SK-N-SH (cell line): ENCODE data around the gene KRT81. TPM values are rescaled to one million over a fixed set of nuclear protein-coding genes. Genes with fewer than 3 reads are reported as not detected.

ENCODE experiments used
- CTCF ChIA-PET: fragments of 300-600, 350-600 bp; formaldehyde crosslinking; extraction: SDS; loops from one replicate; lab custom pipeline; 2021; lab: Yijun Ruan, JAX
- POLR2A ChIA-PET: fragments of 350-600 bp; sonication (Branson Sonifier 250); formaldehyde crosslinking; extraction: SDS; loops from one replicate; lab custom pipeline; 2020; ENCODE audit warnings: antibody characterized with exemption, inconsistent platforms; lab: Yijun Ruan, JAX
- DNase-seq: peaks from one replicate; pipeline ENCODE4 v3.0.0; 2012
- H2AFZ ChIP-seq: fragments of 200-600 bp; sonication (generic); 2 replicates; pipeline ENCODE4 v1.8.1; 2016; ENCODE audit warnings: antibody characterized with exemption, mild to moderate bottlenecking, low read depth
- H3F3A ChIP-seq: fragments of 200-600 bp; sonication (generic); replicated peaks from 2 replicates; pipeline ENCODE3; 2016; ENCODE audit warnings: antibody characterized with exemption, mild to moderate bottlenecking; ENCODE audit not compliant: insufficient read depth
- H3K27ac ChIP-seq, 2 experiments: fragments of 200-500 bp in 1 of 2; fragments of 200-600 bp in 1 of 2; sonication (Bioruptor generic) in 1 of 2; sonication (generic), shearing (Covaris generic) in 1 of 2; 2 replicates each; pipeline versions ENCODE4 v1.5.1 to v1.6.1; 2014 to 2016; ENCODE audit warnings: low read depth in 2 of 2, inconsistent platforms in 1 of 2, low read length in 1 of 2, mild to moderate bottlenecking in 1 of 2, mixed read lengths in 1 of 2
- H3K27me3 ChIP-seq: fragments of 200-600 bp; sonication (generic), shearing (Covaris generic); 2 replicates; pipeline ENCODE4 v1.6.1; 2016; ENCODE audit warnings: mixed run types; ENCODE audit not compliant: insufficient read depth
- H3K36me3 ChIP-seq, 2 experiments: fragments of 200-500 bp in 1 of 2; fragments of 200-600 bp in 1 of 2; sonication (Bioruptor generic) in 1 of 2; sonication (generic) in 1 of 2; replicated peaks in 1 of 2; 2 replicates each; pipeline versions ENCODE3 to v1.5.1; 2014 to 2016; ENCODE audit warnings: low read length in 1 of 2, mild to moderate bottlenecking in 1 of 2; ENCODE audit not compliant: insufficient read depth in 2 of 2, control insufficient read depth in 1 of 2
- H3K4me1 ChIP-seq, 2 experiments: fragments of 200-500 bp in 1 of 2; fragments of 200-600 bp in 1 of 2; sonication (Bioruptor generic) in 1 of 2; sonication (generic), shearing (Covaris generic) in 1 of 2; 2 replicates each; pipeline versions ENCODE4 v1.5.1 to v1.6.1; 2014 to 2016; ENCODE audit warnings: low read depth in 1 of 2, low read length in 1 of 2, mixed run types in 1 of 2; ENCODE audit not compliant: insufficient read depth in 2 of 2, control insufficient read depth in 1 of 2
- H3K4me2 ChIP-seq: fragments of 200-600 bp; sonication (generic), shearing (Covaris generic); 2 replicates; pipeline ENCODE4 v1.6.1; 2017; ENCODE audit warnings: mixed run types
- H3K4me3 ChIP-seq, 2 experiments: fragments of 200-500 bp in 1 of 2; fragments of 200-600 bp in 1 of 2; sonication (Bioruptor generic) in 1 of 2; sonication (generic), shearing (Covaris generic) in 1 of 2; 2 replicates each; pipeline versions ENCODE4 v1.5.1 to v1.8.1; 2014 to 2016; ENCODE audit warnings: low read depth in 2 of 2, inconsistent platforms in 1 of 2, low read length in 1 of 2, mild to moderate bottlenecking in 1 of 2, mixed read lengths in 1 of 2, moderate library complexity in 1 of 2
- H3K79me2 ChIP-seq: fragments of 200-600 bp; sonication (generic); 2 replicates; pipeline ENCODE4 v1.8.1; 2017; ENCODE audit warnings: mild to moderate bottlenecking; ENCODE audit not compliant: insufficient read depth
- H3K9ac ChIP-seq: fragments of 200-600 bp; sonication (generic); 2 replicates; pipeline ENCODE4 v1.6.1; 2017; ENCODE audit warnings: mixed run types
- H3K9me2 ChIP-seq: fragments of 200-600 bp; sonication (generic); 2 replicates; pipeline ENCODE4 v1.6.1; 2017; ENCODE audit warnings: mixed run types
- H3K9me3 ChIP-seq: fragments of 200-600 bp; sonication (generic); 2 replicates; pipeline ENCODE4 v1.6.1; 2017; ENCODE audit warnings: mixed run types, mild to moderate bottlenecking, moderate library complexity
- H4K20me1 ChIP-seq: fragments of 200-600 bp; sonication (generic); 2 replicates; pipeline ENCODE4 v1.6.1; 2017; ENCODE audit warnings: mild to moderate bottlenecking, mixed run types; ENCODE audit not compliant: insufficient read depth
- CHD2 ChIP-seq: fragments of 150-350 bp; IDR thresholded peaks from 2 replicates; pipeline ENCODE4 v1.6.1; 2018; ENCODE audit warnings: low read length; ENCODE audit not compliant: partially characterized antibody
- CTCF ChIP-seq: fragments of 200-600 bp; sonication (generic); IDR thresholded peaks from 2 replicates; pipeline ENCODE4 v1.6.1; 2017; ENCODE audit warnings: antibody characterized with exemption, mild to moderate bottlenecking, moderate library complexity
- EZH2phosphoT487 ChIP-seq: fragments of 200-600 bp; sonication (generic); IDR thresholded peaks from 2 replicates; pipeline ENCODE4 v1.6.1; 2017; ENCODE audit warnings: low read depth, mixed run types, mild to moderate bottlenecking, antibody characterized with exemption, moderate library complexity, borderline replicate concordance
- FOSL2 ChIP-seq: IDR thresholded peaks from 2 replicates; pipeline ENCODE4 v1.4.0; 2012; ENCODE audit warnings: low read depth, mild to moderate bottlenecking, moderate library complexity, borderline replicate concordance
- FOXJ3 ChIP-seq: sonication (generic); formaldehyde crosslinking; IDR thresholded peaks from 2 replicates; pipeline ENCODE4 v1.5.1; 2020; ENCODE audit warnings: mild to moderate bottlenecking, missing genetic modification reagents
- FOXM1 ChIP-seq: IDR thresholded peaks from 2 replicates; pipeline ENCODE4 v1.4.0; 2012; ENCODE audit warnings: low read depth, mild to moderate bottlenecking
- GABPA ChIP-seq: IDR thresholded peaks from 2 replicates; pipeline ENCODE4 v1.4.0; 2012; ENCODE audit warnings: low read depth, mild to moderate bottlenecking
- IRF3 ChIP-seq: fragments of 150-350 bp; IDR thresholded peaks from 2 replicates; pipeline ENCODE4 v1.6.1; 2016; ENCODE audit warnings: mild to moderate bottlenecking, low read depth, low read length
- JUND ChIP-seq: IDR thresholded peaks from 2 replicates; pipeline ENCODE4 v1.4.0; 2012
- MAX ChIP-seq: IDR thresholded peaks from 2 replicates; pipeline ENCODE4 v1.4.0; 2012; ENCODE audit warnings: low read depth
- MXI1 ChIP-seq: IDR thresholded peaks from 2 replicates; pipeline ENCODE4 v1.6.1; 2012; ENCODE audit warnings: mild to moderate bottlenecking, low read depth, low read length, improper control_type of control experiment
- NFIC ChIP-seq: IDR thresholded peaks from 2 replicates; pipeline ENCODE4 v1.4.0; 2012; ENCODE audit warnings: borderline replicate concordance
- NRF1 ChIP-seq: IDR thresholded peaks from 2 replicates; pipeline ENCODE4 v1.6.1; 2012; ENCODE audit warnings: low read depth, mild to moderate bottlenecking, low read length
- PBX3 ChIP-seq: IDR thresholded peaks from 2 replicates; pipeline ENCODE4; 2012
- RAD21 ChIP-seq: IDR thresholded peaks from 2 replicates; pipeline ENCODE4 v1.6.1; 2012; ENCODE audit warnings: mild to moderate bottlenecking, low read length
- RCOR1 ChIP-seq: fragments of 150-350 bp; IDR thresholded peaks from 2 replicates; pipeline ENCODE4 v1.6.1; 2017; ENCODE audit warnings: antibody characterized with exemption, low read length
- RFX5 ChIP-seq: IDR thresholded peaks from 2 replicates; pipeline ENCODE4 v1.6.1; 2012; ENCODE audit warnings: mild to moderate bottlenecking, improper control_type of control experiment, low read length
- RXRA ChIP-seq: IDR thresholded peaks from 2 replicates; pipeline ENCODE4 v1.4.0; 2012; ENCODE audit warnings: low read depth, mild to moderate bottlenecking, borderline replicate concordance
- SIN3A ChIP-seq: IDR thresholded peaks from 2 replicates; pipeline ENCODE4 v1.6.1; 2012; ENCODE audit warnings: low read depth, mild to moderate bottlenecking, low read length, moderate library complexity, borderline replicate concordance
- SMC3 ChIP-seq: IDR thresholded peaks from 2 replicates; pipeline ENCODE4 v1.6.1; 2012; ENCODE audit warnings: low read depth, low read length, improper control_type of control experiment
- TAF1 ChIP-seq: IDR thresholded peaks from 2 replicates; pipeline ENCODE4 v1.6.1; 2012; ENCODE audit warnings: low read depth, mild to moderate bottlenecking, low read length, moderate library complexity, borderline replicate concordance
- TCF12 ChIP-seq: IDR thresholded peaks from 2 replicates; pipeline ENCODE4 v1.4.0; 2012
- TEAD4 ChIP-seq: IDR thresholded peaks from 2 replicates; pipeline ENCODE4 v1.4.0; 2012; ENCODE audit warnings: mild to moderate bottlenecking, borderline replicate concordance; ENCODE audit not compliant: insufficient read depth
- USF1 ChIP-seq: IDR thresholded peaks from 2 replicates; pipeline ENCODE4 v1.4.0; 2012; ENCODE audit warnings: low read depth, borderline replicate concordance
- YY1 ChIP-seq: IDR thresholded peaks from 2 replicates; pipeline ENCODE4 v1.4.0; 2012; ENCODE audit warnings: low read depth, mild to moderate bottlenecking
- ZBTB33 ChIP-seq: IDR thresholded peaks from 2 replicates; pipeline ENCODE4 v1.4.0; 2012; ENCODE audit warnings: low read depth, borderline replicate concordance
- WGBS: methylation state at CpG from one replicate; pipeline ENCODE4 v1.1.6; 2017; ENCODE audit warnings: low lambda C conversion rate; 5-methylcytosine and 5-hydroxymethylcytosine counted together
- polyA plus RNA-seq, 3 experiments: library from polyadenylated mRNA; depleted of rRNA; stranded (reverse); fragments of >200 nt; gene quantifications; 2 replicates each; pipeline ENCODE4 v1.2.3, GENCODE V29; 2012

KRT81 gene
- polyA plus RNA-seq, 1 of the 3 experiments (the other 2 are of a cell fraction), result 1.9 TPM

GRCh38 chr12:52243856-52244614 is 47.3 kb downstream of the KRT81 start:
- CTCF ChIA-PET, result interaction anchor here (0.9 to 3.5 kb wide), 18 partner anchors 12 to 219 kb away, joined by 3 to 15 read pairs (median 4); no protein-coding TSS in a partner anchor
- TF ChIP-seq JUND (peak; percentile 68; the same call in 1 of the 2 replicates), USF1 (no peak), NFIC (peak; percentile 88), TAF1 (peak; percentile 28; the same call in 1 of the 2 replicates), SIN3A (peak; percentile 33; the same call in 1 of the 2 replicates), FOXJ3 (0 out of 2 replicates have a peak, but pooled peaks have one; percentile 41), RCOR1 (no peak), MXI1 (no peak), CHD2 (no peak), FOSL2 (peak; percentile 84), RFX5 (no peak), ZBTB33 (no peak), SMC3 (no peak), IRF3 (no peak), YY1 (peak; percentile 52; the same call in 1 of the 2 replicates), CTCF (no peak), TCF12 (peak; percentile 69), RAD21 (no peak), EZH2phosphoT487 (no peak), GABPA (peak; percentile 41; the same call in 1 of the 2 replicates), PBX3 (peak; percentile 51), MAX (0 out of 2 replicates have a peak, but pooled peaks have one; percentile 31), RXRA (peak; percentile 54; the same call in 1 of the 2 replicates), NRF1 (no peak), TEAD4 (0 out of 2 replicates have a peak, but pooled peaks have one; percentile 16), FOXM1 (no peak)

More at GRCh38 chr12:52243856-52244614, 47.3 kb downstream of the KRT81 start:
- Histone ChIP-seq H3K9me2 (no peaks in the 10 kb centered on the region), H3K36me3 (no peaks in the 10 kb centered on the region), H3K27me3 (no peaks in the 10 kb centered on the region), H2AFZ (peak overlapping the region; percentile 87; the same call in 1 of the 2 replicates), H3F3A (no peaks in the 10 kb centered on the region), H3K4me1 (peaks cover 23 to 24% of the 10 kb centered on the region in 2 experiments; a peak in 3 of 4 replicates), H4K20me1 (no peaks in the 10 kb centered on the region), H3K9ac (peak overlapping the region; percentile 71), H3K4me3 (no peak overlapping the region), H3K27ac (peak overlapping the region; percentile 71 to 91), H3K79me2 (no peaks in the 10 kb centered on the region), H3K4me2 (peak overlapping the region; percentile 80), H3K9me3 (no peaks in the 10 kb centered on the region)
- WGBS, result 35% methylated on average over 8 of the region's 12 CpGs
- peak; percentile 60 for DNase-seq
- POLR2A ChIA-PET, result interaction anchor here (1.1 kb wide), 1 partner anchor 44 kb away, joined by 3 read pairs; no protein-coding TSS in a partner anchor
